Thymus (tissue), 2 donors: ENCODE results near the gene RBBP6. TPM values are rescaled to one million over a fixed set of nuclear protein-coding genes. Genes with fewer than 3 reads are reported as not detected.

Experiments
- polyA plus RNA-seq: library from polyadenylated mRNA; stranded (reverse); fragments of 200-250 nt; gene quantifications from one replicate; pipeline ENCODE4 v1.2.3, GENCODE V29; 2013
- total RNA-seq: library from RNA; stranded (reverse); fragments of 120-200 nt; gene quantifications from one replicate; pipeline ENCODE4 v1.2.4, GENCODE V29; 2013
- donor health status: healthy.

RBBP6 gene
- total and polyA plus RNA-seq, 2 donors = 20.8 to 72.8 TPM

Other genes with a start within 250 kb of the RBBP6 start
- gene TNRC6A, start 190.1 kb downstream of the RBBP6 start, total RNA-seq = 15.4 TPM
- 16.3 TPM for gene TNRC6A, start 190.1 kb downstream of the RBBP6 start, polyA plus RNA-seq